Measurements from ENCODE around the gene FLRT1. TPM values are rescaled to one million over a fixed set of nuclear protein-coding genes. Genes with fewer than 3 reads are reported as not detected.

Gene FLRT1
- total RNA-seq, 1 experiment from 2014 or later: 0.31 TPM

GRCh38 chr11:64026575-64027205 lies 9.0 kb upstream of the FLRT1 start:
- DNase-seq: no peak
- Histone ChIP-seq H3K27me3 (ENCODE audit: insufficient read depth, low read length) (peaks cover 2% of the 10 kb centered on the region; the same call in 1 of the 2 replicates), H3K18ac (ENCODE audit: insufficient read length, low read depth, low read length) (no peak overlapping the region), H3K4me2 (ENCODE audit: insufficient read depth, insufficient read length, low read length) (no peak overlapping the region), H3K79me2 (ENCODE audit: insufficient read depth, low read length) (no peaks in the 10 kb centered on the region), H4K5ac (ENCODE audit: insufficient read length, low read depth, low read length) (no peak overlapping the region), H3K9ac (ENCODE audit: extremely low read depth, insufficient read length, low read length) (no peak overlapping the region), H2BK12ac (ENCODE audit: insufficient read length, low read depth, low read length) (no peak overlapping the region), H3K56ac (ENCODE audit: insufficient read length, low read depth, low read length) (no peak overlapping the region), H3K79me1 (ENCODE audit: insufficient read depth, low read depth, low read length, poor library complexity, severe bottlenecking) (no peaks in the 10 kb centered on the region), H3K23ac (ENCODE audit: insufficient read length, low read depth, low read length) (no peak overlapping the region), H2BK20ac (ENCODE audit: low read depth, low read length, poor library complexity, severe bottlenecking) (no peak overlapping the region), H4K91ac (ENCODE audit: insufficient read length, low read depth, low read length) (no peak overlapping the region), H3K4me1 (ENCODE audit: insufficient read depth, low read length) (peaks cover 2% of the 10 kb centered on the region; the same call in 1 of the 2 replicates), H3K27ac (ENCODE audit: insufficient read length, low read depth, low read length) (no peak overlapping the region), H2BK5ac (ENCODE audit: insufficient read length, low read length) (no peak overlapping the region), H4K8ac (replicated peaks; ENCODE audit: insufficient read length, low read depth, low read length) (no peak overlapping the region), H3T11ph (ENCODE audit: low read length) (no peak overlapping the region), H3K14ac (ENCODE audit: insufficient read depth, low read length) (no peak overlapping the region; the same call in 1 of the 2 replicates), H2BK120ac (ENCODE audit: low read depth, low read length, poor library complexity, severe bottlenecking) (no peak overlapping the region), H3K9me3 (ENCODE audit: control insufficient read depth, low read depth, low read length) (no peaks in the 10 kb centered on the region), H2AFZ (ENCODE audit: low read length) (no peak overlapping the region), H3K4ac (ENCODE audit: low read depth, low read length) (no peak overlapping the region), H2BK15ac (ENCODE audit: low read depth, low read length) (no peak overlapping the region), H4K20me1 (ENCODE audit: control insufficient read depth, insufficient read depth, insufficient read length) (no peaks in the 10 kb centered on the region), H3K23me2 (ENCODE audit: insufficient read length, low read depth, low read length, poor library complexity, severe bottlenecking) (no peaks in the 10 kb centered on the region), H2AK5ac (ENCODE audit: insufficient read length, low read length) (no peak overlapping the region)
- TF ChIP-seq CTCF (conservative IDR thresholded peaks at IDR 0.05): no peak
- Mint-ChIP-seq H3K4me3 (peak overlapping the region in 1 of 2 experiments; percentile 24; a peak in 2 of 5 replicates), H3K4me1 (peaks cover 50 to 67% of the 10 kb centered on the region in 2 experiments), H3K36me3 (ENCODE audit: insufficient read depth in 1 of 3, low read depth in 3 of 3) (no peaks in the 10 kb centered on the region; a peak in 2 of 7 replicates), H3K27me3 (ENCODE audit: low read depth) (peaks cover 49% of the 10 kb centered on the region), H3K9me3 (no peaks in the 10 kb centered on the region), H3K27ac (no peak overlapping the region)
- WGBS (ENCODE audit: extremely low coverage, insufficient read length, low lambda C conversion rate): no CpG with 5 or more reads among the region's 7 CpGs

Measured in H9 (cell line).